GM23338 (cell line): ENCODE measurements around the gene DKK2. TPM values are rescaled to one million over a fixed set of nuclear protein-coding genes. Genes with fewer than 3 reads are reported as not detected.

Experiments used
- ATAC-seq: fragments of 200-7000 bp; cut with Tn5 transposase; 3 replicates; pipeline ENCODE4 v1.9.1; 2020
- DNase-seq: peaks from one replicate; pipeline ENCODE4 v3.0.0-alpha.2; 2015; ENCODE audit warnings: low spot score
- H2AFZ ChIP-seq: fragments of 200-600 bp; sonication (generic); 2 replicates; pipeline ENCODE4 v1.8.0; 2016; ENCODE audit warnings: antibody characterized with exemption, mild to moderate bottlenecking, moderate library complexity
- H3F3A ChIP-seq: fragments of 200-600 bp; sonication (generic); replicated peaks from 2 replicates; pipeline ENCODE4 v1.8.0; 2017; ENCODE audit warnings: antibody characterized with exemption, mixed run types, low read depth
- H3K27ac ChIP-seq: fragments of 200-600 bp; sonication (generic); 2 replicates; pipeline ENCODE4 v1.6.1; 2016; ENCODE audit warnings: low read depth
- H3K27me3 ChIP-seq: fragments of 200-600 bp; sonication (generic); 2 replicates; pipeline ENCODE4 v1.8.0; 2016; ENCODE audit warnings: mild to moderate bottlenecking, mixed run types, moderate library complexity; ENCODE audit not compliant: insufficient read depth
- H3K36me3 ChIP-seq: fragments of 200-600 bp; sonication (generic); 2 replicates; pipeline ENCODE4 v1.8.0; 2016; ENCODE audit warnings: mild to moderate bottlenecking; ENCODE audit not compliant: insufficient read depth
- H3K4me1 ChIP-seq: fragments of 200-600 bp; sonication (generic); 2 replicates; pipeline ENCODE4 v1.8.0; 2016; ENCODE audit warnings: mild to moderate bottlenecking, moderate library complexity; ENCODE audit not compliant: insufficient read depth
- H3K4me2 ChIP-seq: fragments of 200-600 bp; sonication (generic); 2 replicates; pipeline ENCODE4 v1.7.1; 2017; ENCODE audit warnings: mixed run types
- H3K4me3 ChIP-seq: fragments of 200-600 bp; sonication (generic); 2 replicates; pipeline ENCODE4 v1.6.1; 2016; ENCODE audit warnings: mixed run types
- H3K79me2 ChIP-seq: fragments of 200-600 bp; sonication (generic); replicated peaks from 2 replicates; pipeline ENCODE4 v1.8.0; 2017; ENCODE audit warnings: mild to moderate bottlenecking; ENCODE audit not compliant: insufficient read depth
- H3K9me2 ChIP-seq: fragments of 200-600 bp; sonication (generic); 2 replicates; pipeline ENCODE4 v1.8.0; 2017; ENCODE audit not compliant: insufficient read depth
- H4K20me1 ChIP-seq: fragments of 200-600 bp; sonication (generic); replicated peaks from 2 replicates; pipeline ENCODE4 v1.8.0; 2017; ENCODE audit warnings: mild to moderate bottlenecking; ENCODE audit not compliant: insufficient read depth
- H3K27ac Mint-ChIP-seq: 2 replicates; pipeline ENCODE4 v1.8.0; 2020; ENCODE audit warnings: inconsistent platforms, mild to moderate bottlenecking, moderate library complexity, mixed read lengths
- H3K27me3 Mint-ChIP-seq: 3 replicates; pipeline ENCODE4 v1.8.0; 2022; ENCODE audit warnings: low read depth, mild to moderate bottlenecking, moderate library complexity, mixed read lengths, inconsistent platforms; ENCODE audit not compliant: insufficient read depth, poor library complexity
- H3K36me3 Mint-ChIP-seq: 3 replicates; pipeline ENCODE4 v1.8.0; 2021; ENCODE audit warnings: low read depth, mild to moderate bottlenecking, inconsistent platforms, moderate library complexity, mixed read lengths
- H3K4me1 Mint-ChIP-seq: 3 replicates; pipeline ENCODE4 v1.8.0; 2020; ENCODE audit warnings: mild to moderate bottlenecking, inconsistent platforms, mixed read lengths
- H3K4me3 Mint-ChIP-seq: 3 replicates; pipeline ENCODE4 v1.8.0; 2021; ENCODE audit warnings: moderate library complexity, mild to moderate bottlenecking, inconsistent platforms, mixed read lengths
- H3K9me3 Mint-ChIP-seq: 3 replicates; pipeline ENCODE4 v1.8.0; 2020; ENCODE audit warnings: moderate library complexity, mild to moderate bottlenecking, inconsistent platforms, mixed read lengths
- CREB1 ChIP-seq: fragments of 250-450 bp; sonication (Bioruptor Pico); IDR thresholded peaks from 2 replicates; pipeline ENCODE4 v1.5.0; 2020; ENCODE audit warnings: low read depth, mild to moderate bottlenecking, moderate library complexity
- CTCF ChIP-seq, 2 experiments: fragments of 200-600 bp in 1 of 2; sonication (generic) in 1 of 2; conservative IDR thresholded peaks; 2 replicates each; pipeline versions ENCODE4 v1.5.1 to v1.6.1; 2016 to 2017; ENCODE audit warnings: antibody characterized with exemption in 2 of 2, low read depth in 2 of 2, mild to moderate bottlenecking in 2 of 2, moderate library complexity in 1 of 2
- ETS1 ChIP-seq: IDR thresholded peaks from 2 replicates; pipeline ENCODE4 v1.6.1; 2016; ENCODE audit warnings: antibody characterized with exemption
- EZH2 ChIP-seq: fragments of 200-600 bp; sonication (generic); IDR thresholded peaks from one replicate; pipeline ENCODE4 v1.8.0; 2017; ENCODE audit warnings: antibody characterized with exemption, mild to moderate bottlenecking, low read depth; ENCODE audit not compliant: unreplicated experiment
- EZH2phosphoT487 ChIP-seq: fragments of 200-600 bp; sonication (generic); IDR thresholded peaks from one replicate; pipeline ENCODE4 v1.8.1; 2018; ENCODE audit warnings: antibody characterized with exemption; ENCODE audit not compliant: unreplicated experiment
- JUNB ChIP-seq: IDR thresholded peaks from one replicate; pipeline ENCODE4 v1.6.1; 2016; ENCODE audit warnings: antibody characterized with exemption; ENCODE audit not compliant: unreplicated experiment
- NANOG ChIP-seq: IDR thresholded peaks from 2 replicates; pipeline ENCODE4 v1.6.1; 2016; ENCODE audit warnings: antibody characterized with exemption, borderline replicate concordance
- POLR2AphosphoS5 ChIP-seq: IDR thresholded peaks from 2 replicates; pipeline ENCODE4 v1.6.1; 2016; ENCODE audit warnings: antibody characterized with exemption, low read depth
- REST ChIP-seq: IDR thresholded peaks from one replicate; pipeline ENCODE4 v1.6.1; 2018; ENCODE audit warnings: antibody characterized with exemption; ENCODE audit not compliant: unreplicated experiment
- STAT1 ChIP-seq: IDR thresholded peaks from one replicate; pipeline ENCODE4 v1.6.1; 2016; ENCODE audit warnings: antibody characterized with exemption; ENCODE audit not compliant: unreplicated experiment
- ZNF114 ChIP-seq: fragments of 250-450 bp; sonication (Bioruptor Pico); IDR thresholded peaks from 2 replicates; pipeline ENCODE4 v1.5.0; 2020; ENCODE audit warnings: mild to moderate bottlenecking, moderate library complexity
- ZNF331 ChIP-seq: fragments of 250-450 bp; sonication (Bioruptor Pico); IDR thresholded peaks from 2 replicates; pipeline ENCODE4 v1.5.0; 2020; ENCODE audit warnings: low read depth, mild to moderate bottlenecking, moderate library complexity
- ZNF462 ChIP-seq: fragments of 250-450 bp; sonication (Bioruptor Pico); IDR thresholded peaks from 2 replicates; pipeline ENCODE4 v1.5.0; 2020; ENCODE audit warnings: mild to moderate bottlenecking, moderate library complexity
- polyA plus RNA-seq: library from polyadenylated mRNA; unstranded; fragments of >200 nt; fragmentation: Nextera tagmentation; extraction: Ambion mirVana; gene quantifications from 2 replicates; pipeline ENCODE4 v1.2.1, GENCODE V29; 2016
- total RNA-seq: library from RNA; depleted of rRNA; stranded (reverse); fragments of >200 nt; shearing (Covaris generic); gene quantifications from 2 replicates; pipeline ENCODE4 v1.2.3, GENCODE V29; 2014

DKK2 gene
- total and polyA plus RNA-seq, 2 experiments from 2014 or later: 0.05 TPM; not detected in 1

- no peak for ATAC-seq
- H3K27me3 Mint-ChIP-seq: peaks cover 2% of the 10 kb centered on the region
Measured at GRCh38 chr4:106951891-106952290, 84.2 kb downstream of the DKK2 start.

More at GRCh38 chr4:106951891-106952290, 84.2 kb downstream of the DKK2 start:
- Histone ChIP-seq H3K4me1 (no peaks in the 10 kb centered on the region), H3K36me3 (no peaks in the 10 kb centered on the region), H2AFZ (no peak overlapping the region), H3K4me3 (no peak overlapping the region), H3K27me3 (no peaks in the 10 kb centered on the region), H3F3A (no peaks in the 10 kb centered on the region), H3K4me2 (no peak overlapping the region), H3K27ac (no peak overlapping the region), H4K20me1 (no peaks in the 10 kb centered on the region), H3K9me2 (no peaks in the 10 kb centered on the region), H3K79me2 (no peaks in the 10 kb centered on the region)
- Mint-ChIP-seq H3K9me3 (peaks cover 2% of the 10 kb centered on the region; the same call in 1 of the 3 replicates), H3K36me3 (no peaks in the 10 kb centered on the region), H3K27ac (no peak overlapping the region), H3K4me3 (no peak overlapping the region), H3K4me1 (no peaks in the 10 kb centered on the region)
- TF ChIP-seq EZH2phosphoT487 (no peak), CREB1 (no peak), REST (no peak), ZNF331 (CRISPR knock-in tag) (no peak), EZH2 (no peak), ZNF114 (no peak), CTCF (conservative IDR thresholded peaks at IDR 0.05; ENCODE audit: low read depth in 2 of 2) (no peak), JUNB (no peak), STAT1 (no peak), NANOG (no peak), ETS1 (no peak), POLR2AphosphoS5 (no peak), ZNF462 (CRISPR knock-in tag) (no peak)
- no peak for DNase-seq
